Measurements from ENCODE around the gene LRRC74B. TPM values are rescaled to one million over a fixed set of nuclear protein-coding genes. Genes with fewer than 3 reads are reported as not detected.

The LRRC74B gene
- total RNA-seq, 1 experiment from 2014 or later, result not detected

- no peaks in the 10 kb centered on the region for H3K36me3 ChIP-seq (ENCODE audit: low read depth, low read length)
Observed at GRCh38 chr22:21064917-21065864, 19.4 kb downstream of the LRRC74B start.

GRCh38 chr22:21067075-21067900, 21.5 kb downstream of the LRRC74B start:
- H4K20me1 ChIP-seq (ENCODE audit: low read length), result no peaks in the 10 kb centered on the region
- no peaks in the 10 kb centered on the region for H3K27me3 ChIP-seq (ENCODE audit: low read length)
- H3K4me2 ChIP-seq (ENCODE audit: low read length), result no peak overlapping the region
- DNase-seq (no peak), ATAC-seq (no peak)
- no peak overlapping the region for H3K27ac ChIP-seq (ENCODE audit: low read length)
- H3K9me2 ChIP-seq (replicated peaks; ENCODE audit: low read length), result no peaks in the 10 kb centered on the region
- H3K9me3 ChIP-seq (ENCODE audit: low read length), result no peaks in the 10 kb centered on the region
- H3K9ac ChIP-seq (ENCODE audit: low read length), result no peak overlapping the region
- H3K4me1 ChIP-seq (ENCODE audit: insufficient read depth, low read length), result no peaks in the 10 kb centered on the region
- intact Hi-C loops (cut with micrococcal nuclease), result no loop called here
- ChIA-PET POLR2A (ENCODE audit: unreplicated experiment) (no interaction called here), CTCF (no interaction called here)
- no peaks in the 10 kb centered on the region for H3F3A ChIP-seq (ENCODE audit: low read length, unreplicated experiment)
- H3K4me3 ChIP-seq (ENCODE audit: low read length), result no peak overlapping the region
- TF ChIP-seq EZH2 (IDR thresholded peaks at IDR 0.05; ENCODE audit: low read length, unreplicated experiment) (no peak), CTCF (conservative IDR thresholded peaks at IDR 0.05; ENCODE audit: low read depth, low read length) (no peak), EZH2phosphoT487 (IDR thresholded peaks at IDR 0.05; ENCODE audit: borderline replicate concordance, low read length) (no peak)
- no TSS peak for BruUV-seq (replicated peaks)
- H3K79me2 ChIP-seq (ENCODE audit: low read length), result no peaks in the 10 kb centered on the region
- no peak overlapping the region for H2AFZ ChIP-seq (ENCODE audit: low read length)
- H3K36me3 ChIP-seq (ENCODE audit: low read depth, low read length), result no peaks in the 10 kb centered on the region

More at GRCh38 chr22:21064917-21065864, 19.4 kb downstream of the LRRC74B start:
- ChIA-PET POLR2A (ENCODE audit: unreplicated experiment) (interaction anchor here (0.6 kb wide), 1 partner anchor 134 kb away, joined by 4 read pairs; no protein-coding TSS in a partner anchor), CTCF (no interaction called here)
- intact Hi-C loops (cut with micrococcal nuclease), result no loop called here
- Histone ChIP-seq H2AFZ (ENCODE audit: low read length) (no peak overlapping the region), H3K27me3 (ENCODE audit: low read length) (no peaks in the 10 kb centered on the region), H3K4me1 (ENCODE audit: insufficient read depth, low read length) (no peaks in the 10 kb centered on the region), H3K9ac (ENCODE audit: low read length) (no peak overlapping the region), H3K9me3 (ENCODE audit: low read length) (no peaks in the 10 kb centered on the region), H3K4me2 (ENCODE audit: low read length) (no peak overlapping the region), H3K9me2 (replicated peaks; ENCODE audit: low read length) (no peaks in the 10 kb centered on the region), H3F3A (ENCODE audit: low read length, unreplicated experiment) (no peaks in the 10 kb centered on the region), H3K27ac (ENCODE audit: low read length) (no peak overlapping the region), H3K79me2 (ENCODE audit: low read length) (no peaks in the 10 kb centered on the region), H4K20me1 (ENCODE audit: low read length) (no peaks in the 10 kb centered on the region), H3K4me3 (ENCODE audit: low read length) (no peak overlapping the region)
- ATAC-seq, result no peak
- BruUV-seq (replicated peaks), result no TSS peak
- no peak for DNase-seq
- TF ChIP-seq EZH2phosphoT487 (IDR thresholded peaks at IDR 0.05; ENCODE audit: borderline replicate concordance, low read length) (no peak), CTCF (conservative IDR thresholded peaks at IDR 0.05; ENCODE audit: low read depth, low read length) (no peak), EZH2 (IDR thresholded peaks at IDR 0.05; ENCODE audit: low read length, unreplicated experiment) (no peak)

Measured in PC-3 (cell line).